Left colon (tissue), 2 donors: ENCODE results near the gene CHAC2. TPM values are rescaled to one million over a fixed set of nuclear protein-coding genes. Genes with fewer than 3 reads are reported as not detected.
"Not testable (repeated sequence)": the region's sequence is repeated elsewhere in the genome, so short reads cannot be mapped to it uniquely, and the experiment has no call there.

Source experiments
- ATAC-seq: fragments of 200-7000 bp; cut with Tn5 transposase; one replicate; pipeline ENCODE4 v1.9.1; 2020; ENCODE audit warnings: mild to moderate bottlenecking, moderate library complexity
- DNase-seq, 2 donors: peaks; one replicate each; pipeline ENCODE4 v3.0.0-alpha.2; 2020
- intact Hi-C, 2 donors: fragments of 100-400 bp; cut with DNase I in 1 of 2; cut with micrococcal nuclease in 1 of 2; formaldehyde crosslinking; loops; one replicate each; pipeline versions ENCODE4 v1.11.2 to v1.14.0; 2022; cut with DNase I, micrococcal nuclease
- long read RNA-seq: library from polyadenylated mRNA; unstranded; transcript quantifications from one replicate; pipeline ENCODE4 v2.0.0, GENCODE V29; 2021
- total RNA-seq, 2 donors: library from RNA; stranded (reverse); fragmentation: NEBNext Ultra II Directional; extraction: Animal tissue kit (Norgen Biotek cat#: 25700); gene quantifications; one replicate each; pipeline ENCODE4 v1.2.1, GENCODE V29; 2021
- donor health status: DM: no; HTN: no; CAD: no.
- donor health status: DM: yes; HTN: yes; CAD: no.

Gene CHAC2
- 1 to 10 TPM; 3.7 to 4.5 TPM for total RNA-seq
- long read RNA-seq, transcript CHAC2-201 (3 exons, 1,321 nt), result major isoform, 8 of 9 reads
- long read RNA-seq, partial matches to known transcripts, result 0 of 9 reads
- long read RNA-seq, other reads (novel, unspliced or antisense), result 1 of 9 reads

DNA sequence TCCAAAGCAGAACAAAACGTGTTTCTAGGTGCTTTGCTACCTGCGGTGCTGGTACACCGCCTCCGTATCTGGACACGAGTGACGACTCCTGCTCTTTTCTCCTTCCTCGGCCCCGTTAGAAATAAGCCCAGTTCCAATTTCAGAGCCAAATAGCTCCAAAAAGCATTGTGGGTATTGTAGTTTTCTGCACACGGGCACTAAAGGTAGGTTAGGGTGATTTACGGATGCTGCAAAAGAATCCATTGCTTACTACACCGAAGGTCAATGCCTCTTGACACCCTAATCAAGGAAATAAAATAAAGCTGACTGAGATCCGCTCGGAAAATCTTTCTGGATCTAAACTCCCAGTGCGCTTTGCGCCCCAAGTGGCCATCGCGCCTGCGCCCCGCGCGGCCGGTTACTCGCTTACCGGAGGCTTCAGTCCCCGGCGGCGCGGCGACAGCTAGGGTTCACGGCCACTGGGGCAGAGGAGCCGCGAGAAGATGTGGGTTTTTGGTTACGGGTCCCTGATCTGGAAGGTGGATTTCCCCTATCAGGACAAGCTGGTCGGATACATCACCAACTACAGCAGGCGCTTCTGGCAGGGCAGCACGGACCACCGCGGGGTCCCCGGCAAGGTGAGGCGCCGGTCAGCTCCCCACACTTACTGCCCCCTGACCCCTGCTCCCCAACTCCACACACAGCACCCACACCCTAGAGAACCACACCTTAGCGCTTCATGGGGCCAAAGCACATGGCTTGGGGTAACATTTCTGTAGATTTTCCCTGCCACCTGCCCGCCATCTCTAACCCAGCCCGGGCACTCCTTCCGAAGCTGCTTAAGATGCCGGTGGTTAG lies at the start of gene CHAC2:
Gene CHAC2, plus strand, starts transcription at position 400 of the 837 bp plus-strand sequence. Its CDS starts 83 bp downstream, at position 483.
- intact Hi-C loops, result no loop called here
- peak; percentile 91 for ATAC-seq
- peak; percentile 85 to 94 for DNase-seq

- ATAC-seq, intact Hi-C loops, DNase-seq: not testable (repeated sequence)
Measured at GRCh38 chr2:53720944-53721343, 46.7 kb upstream of the CHAC2 start.

DNA sequence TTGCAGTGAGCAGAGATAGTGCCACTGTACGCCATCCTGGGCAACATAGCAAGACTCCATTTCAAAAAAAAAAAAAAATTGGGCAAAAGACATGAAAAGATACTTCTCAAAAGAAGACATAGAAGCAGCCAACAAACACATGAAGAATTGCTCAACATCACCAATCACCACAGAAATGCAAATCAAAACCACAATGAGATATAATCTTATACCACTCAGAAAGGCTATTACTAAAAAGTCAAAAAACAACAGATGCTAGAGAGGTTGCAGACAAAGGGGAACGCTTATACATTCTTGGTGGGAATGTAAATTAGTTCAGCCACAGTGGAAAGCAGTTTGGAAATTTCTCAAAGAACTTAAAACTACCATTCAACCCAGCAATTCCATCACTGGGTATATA lies 43.1 kb upstream of the CHAC2 start:
- DNase-seq, result no peak
- ATAC-seq, result no peak
- intact Hi-C loops, result no loop called here

DNA sequence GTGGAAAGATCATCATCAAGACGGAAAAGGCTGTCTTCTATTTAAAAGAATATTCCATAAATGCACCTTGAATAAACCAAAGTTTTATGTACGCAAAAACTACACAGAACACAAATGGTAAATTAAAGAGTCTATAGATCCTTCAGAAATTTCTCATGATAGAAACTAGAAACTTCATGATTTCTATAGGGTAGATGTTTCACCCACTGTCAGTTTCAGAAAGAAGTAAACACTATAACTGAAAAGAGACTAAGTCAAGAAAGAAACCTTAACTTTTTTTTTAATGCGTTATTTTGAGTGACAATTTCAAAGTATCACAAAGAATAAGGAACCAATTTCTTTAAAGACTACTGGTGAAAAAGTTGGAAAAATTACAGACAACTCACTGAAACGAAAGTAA lies 41.9 kb upstream of the CHAC2 start:
- no peak for DNase-seq
- intact Hi-C loops, result no loop called here
- ATAC-seq, result no peak

- ATAC-seq (no peak), DNase-seq (no peak)
- intact Hi-C loops, result no loop called here
Measured at GRCh38 chr2:53727921-53728320, 39.7 kb upstream of the CHAC2 start.

DNA sequence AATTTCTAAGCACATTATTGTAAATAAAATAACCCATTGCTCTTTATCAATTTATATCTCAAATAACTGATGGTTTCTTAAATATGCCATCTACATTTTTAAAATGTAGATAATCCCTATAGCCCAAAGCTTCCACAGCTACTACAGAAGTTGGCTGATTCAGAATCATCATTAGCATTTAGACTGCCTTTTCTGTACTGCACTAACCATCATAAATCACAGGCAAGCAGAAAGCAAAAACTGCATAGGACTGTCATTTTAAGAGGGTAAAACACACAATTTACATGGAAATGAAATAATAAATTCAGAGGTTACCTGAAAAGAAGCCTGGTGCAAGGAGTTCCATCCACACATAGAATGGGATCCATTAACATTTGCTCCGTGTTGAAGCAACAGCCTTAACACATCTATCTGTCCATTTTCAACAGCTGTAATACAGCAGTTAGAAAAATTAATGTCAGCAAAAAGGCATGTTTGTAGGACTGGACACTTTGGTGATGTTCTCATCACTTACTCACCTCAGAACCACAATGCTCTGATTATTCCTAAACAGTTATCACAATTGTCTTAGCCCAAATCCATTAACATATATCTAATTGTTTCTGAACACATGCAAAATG lies 38.4 kb upstream of the CHAC2 start:
- ATAC-seq (no peak), DNase-seq (no peak)
- intact Hi-C loops, result no loop called here

- no peak for ATAC-seq
- DNase-seq, result no peak
- intact Hi-C loops, result no loop called here
Measured at GRCh38 chr2:53737091-53737490, 30.5 kb upstream of the CHAC2 start.

DNA sequence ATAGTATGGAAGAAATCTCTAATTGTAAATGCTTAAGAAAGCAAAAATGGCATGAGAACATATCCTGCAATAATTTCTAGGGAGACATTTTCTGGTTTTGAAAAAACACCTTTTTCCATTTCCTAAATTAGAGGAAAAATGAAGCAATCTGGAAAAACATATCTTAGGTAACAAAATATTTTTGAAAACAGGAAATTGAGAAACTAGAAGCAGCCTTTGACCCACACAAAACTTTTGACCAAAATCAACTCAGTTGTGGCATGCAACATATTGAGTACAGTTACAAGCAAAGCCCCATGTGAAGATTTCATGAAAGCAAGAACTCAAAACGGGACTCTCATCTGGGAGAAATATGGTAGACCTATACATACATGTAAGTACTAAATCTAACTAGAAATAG lies 28.6 kb upstream of the CHAC2 start:
- DNase-seq (no peak), ATAC-seq (no peak)
- intact Hi-C loops, result no loop called here

GRCh38 chr2:53740170-53740569 lies 27.4 kb upstream of the CHAC2 start:
- intact Hi-C loops, result no loop called here
- ATAC-seq (no peak), DNase-seq (no peak)

DNA sequence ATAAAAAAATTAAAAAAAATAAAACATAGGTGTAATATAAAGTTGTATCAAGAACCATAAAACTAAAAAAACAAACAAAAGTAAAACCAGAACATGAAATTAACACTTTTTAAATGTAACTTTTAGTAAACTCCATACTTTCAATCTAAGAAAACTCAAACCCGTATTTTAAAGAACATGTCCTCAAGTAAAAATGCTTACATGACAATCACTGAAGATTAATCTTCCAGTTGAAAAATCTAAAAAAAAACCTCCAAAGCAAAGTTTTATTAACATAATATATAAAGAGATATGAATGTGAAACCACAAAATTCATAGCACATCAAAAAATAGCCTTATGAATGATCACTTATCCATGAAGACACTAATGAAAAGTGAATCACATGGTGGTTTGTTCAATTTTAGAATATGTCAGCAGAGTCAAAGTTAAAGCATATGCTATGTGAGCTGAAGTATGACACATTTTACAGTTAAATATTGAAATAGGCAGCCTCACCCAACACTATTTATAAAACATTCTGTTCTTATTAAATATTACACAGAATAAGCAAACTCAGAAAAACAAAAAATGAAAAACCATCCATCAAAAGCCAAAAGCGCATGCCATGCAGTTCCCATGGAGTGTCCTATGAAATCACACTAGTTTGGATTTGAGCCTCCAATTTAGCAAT lies 23.1 kb upstream of the CHAC2 start:
- ATAC-seq (no peak), DNase-seq (no peak)
- intact Hi-C loops, result no loop called here

- intact Hi-C loops, result no loop called here
- no peak for DNase-seq
- ATAC-seq, result no peak
Measured at GRCh38 chr2:53750041-53750768, 17.4 kb upstream of the CHAC2 start.

GRCh38 chr2:53751728-53752127 lies 15.9 kb upstream of the CHAC2 start:
- no peak for ATAC-seq
- intact Hi-C loops, result no loop called here
- DNase-seq, result no peak

DNA sequence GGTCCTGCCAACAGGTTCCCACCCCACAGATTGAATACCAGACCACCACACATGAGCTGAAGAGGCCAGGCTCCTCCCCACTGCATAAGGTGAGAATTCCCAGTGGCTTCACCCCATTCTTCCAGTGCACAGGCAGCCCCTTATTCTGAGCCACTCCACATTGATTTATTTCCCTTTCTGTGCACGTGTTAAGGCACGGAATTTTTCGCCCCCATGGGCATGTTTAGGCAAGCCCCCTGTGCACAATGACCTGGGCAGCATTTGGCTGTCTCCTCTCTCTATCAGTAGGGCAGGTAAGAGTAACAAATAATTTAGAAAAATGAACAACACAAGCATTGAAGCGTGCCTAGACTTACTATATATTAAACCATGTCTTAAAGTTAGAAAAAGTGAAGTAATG lies 15.2 kb upstream of the CHAC2 start:
- intact Hi-C loops, result no loop called here
- DNase-seq, result no peak
- no peak for ATAC-seq

DNA sequence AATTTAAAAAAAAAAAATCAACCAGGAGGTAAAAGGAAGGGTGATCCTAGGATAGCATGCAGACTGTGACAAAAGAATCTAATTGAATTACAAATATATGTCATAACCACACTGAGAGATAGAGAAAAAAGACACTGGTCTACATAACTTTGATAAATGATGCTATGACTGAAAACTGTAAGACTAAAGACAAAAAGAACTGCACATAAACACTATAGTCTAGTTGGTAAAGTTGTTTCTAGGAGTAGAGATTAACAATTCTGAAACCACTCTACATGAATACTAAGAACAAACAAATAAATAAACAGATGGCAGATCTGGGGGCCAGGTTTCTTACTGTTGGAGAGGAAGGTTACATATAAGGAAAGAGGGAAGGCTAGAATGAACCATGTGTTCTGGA lies 14.6 kb upstream of the CHAC2 start:
- no peak for ATAC-seq
- DNase-seq, result no peak
- intact Hi-C loops, result no loop called here

DNA sequence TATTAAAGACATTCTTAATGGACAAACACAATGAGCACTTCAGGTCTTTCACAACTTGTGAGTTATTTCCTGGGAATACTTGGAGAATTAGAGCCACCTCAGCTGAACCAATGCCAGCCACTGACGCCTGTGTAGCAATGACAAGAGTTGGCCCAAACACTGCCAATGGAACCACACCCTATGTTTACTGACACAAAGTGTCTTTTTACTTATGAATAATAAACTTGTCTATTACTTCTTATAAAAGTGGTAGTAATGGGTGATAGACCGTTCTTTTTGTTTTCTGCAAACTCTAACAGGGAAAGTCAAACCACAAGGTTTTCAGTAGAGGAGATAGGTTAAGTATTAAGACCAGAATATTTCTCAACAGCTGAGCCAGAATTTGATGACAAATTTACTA lies 12.5 kb upstream of the CHAC2 start:
- intact Hi-C loops, result no loop called here
- peak in 1 of 2 donors; percentile 61 for DNase-seq
- peak; percentile 84 for ATAC-seq

DNA sequence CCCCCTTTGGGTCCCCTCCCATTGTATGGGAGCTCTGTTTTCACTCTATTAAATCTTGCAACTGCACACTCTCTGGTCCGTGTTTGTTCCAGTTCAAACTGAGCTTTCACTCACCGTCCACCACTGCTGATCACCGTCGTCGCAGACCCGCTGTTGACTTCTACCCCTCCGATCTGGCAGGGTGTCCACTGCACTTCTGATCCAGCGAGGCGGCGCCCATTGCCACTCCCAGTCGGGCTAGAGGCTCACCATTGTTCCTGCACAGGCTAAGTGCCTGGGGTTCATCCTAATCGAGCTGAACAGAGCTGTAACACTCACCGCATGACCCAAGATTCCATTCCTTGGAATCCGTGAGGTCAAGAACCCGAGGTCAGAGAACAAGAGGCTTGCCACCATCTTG lies 11.0 kb upstream of the CHAC2 start:
- DNase-seq, result no peak
- intact Hi-C loops, result no loop called here
- no peak for ATAC-seq

DNA sequence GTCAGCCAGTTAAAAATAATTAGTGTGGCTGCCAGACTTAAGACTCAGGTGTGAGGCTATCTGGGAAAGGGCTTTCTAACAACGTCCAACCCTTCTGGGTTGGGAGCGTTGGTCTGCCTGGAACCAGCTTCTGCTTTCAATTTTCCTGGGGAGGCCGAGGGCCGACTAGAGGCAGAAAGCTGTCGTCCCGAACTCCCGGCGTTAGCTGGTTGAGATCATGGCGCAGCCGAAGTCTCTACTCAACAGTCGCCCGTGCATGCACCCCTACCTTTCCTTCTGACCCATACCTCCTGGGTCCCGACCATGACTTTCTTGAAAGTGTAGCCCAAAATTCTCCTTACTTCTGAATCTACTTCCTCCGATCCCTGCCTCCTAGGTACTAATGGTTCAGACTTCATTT lies 10.4 kb upstream of the CHAC2 start:
- DNase-seq, intact Hi-C loops, ATAC-seq: not testable (repeated sequence)

DNA sequence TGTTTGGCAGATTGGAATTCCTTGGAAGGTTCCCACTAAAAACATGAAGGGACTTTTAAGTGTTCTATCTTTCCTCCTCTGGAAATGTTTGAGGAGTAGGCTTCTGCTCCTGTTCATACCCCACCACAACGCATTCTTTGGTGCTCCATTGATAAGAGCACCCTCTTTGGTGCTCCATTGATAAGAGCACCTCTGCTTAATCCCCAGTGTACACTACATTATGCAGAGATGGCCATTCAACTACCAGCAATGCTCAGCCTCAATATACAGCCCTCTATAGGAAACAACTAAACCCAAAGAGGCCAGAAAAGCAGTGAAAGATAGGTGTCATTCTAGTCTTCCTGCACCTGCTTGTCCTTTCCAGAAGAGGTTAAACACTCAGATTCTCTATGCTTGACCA lies 1.8 kb upstream of the CHAC2 start:
- intact Hi-C loops, result no loop called here
- no peak for ATAC-seq

GRCh38 chr2:53768242-53768542 lies 588 bp downstream of the CHAC2 start:
- intact Hi-C loops, result no loop called here
- no peak for ATAC-seq
- no peak for DNase-seq

More for the DNA sequence above, 1.8 kb upstream of the CHAC2 start:
- DNase-seq, result no peak
